HEK293 (cell line): ENCODE measurements around the gene CNTLN.

Source experiments
- CTCF ChIA-PET: fragments of 350-600 bp; formaldehyde crosslinking; extraction: SDS; loops from one replicate; lab custom pipeline; 2021; ENCODE audit warnings: antibody characterized with exemption; lab: Yijun Ruan, JAX
- POLR2A ChIA-PET: fragments of 300-600 bp; formaldehyde crosslinking; extraction: SDS; loops from one replicate; lab custom pipeline; 2020; ENCODE audit warnings: antibody characterized with exemption, inconsistent platforms; lab: Yijun Ruan, JAX
- H3K27ac ChIP-seq: fragments of 200-500 bp; sonication (Bioruptor generic); 2 replicates; pipeline ENCODE4 v1.5.1; 2014; ENCODE audit warnings: low read depth, low read length, control low read depth, inconsistent platforms; ENCODE audit errors: extremely low read depth
- H3K36me3 ChIP-seq, 2 experiments: fragments of 200-500 bp in 1 of 2; sonication (Bioruptor generic) in 1 of 2; 1 replicate in 1 of 2; 2 replicates in 1 of 2; pipeline ENCODE4 v1.5.1; 2014 to 2017; ENCODE audit warnings: inconsistent platforms in 2 of 2, low read length in 2 of 2; ENCODE audit not compliant: control insufficient read depth in 2 of 2, insufficient read depth in 1 of 2
- H3K4me1 ChIP-seq: fragments of 200-500 bp; sonication (Bioruptor generic); 2 replicates; pipeline ENCODE4 v1.5.1; 2014; ENCODE audit warnings: mild to moderate bottlenecking, low read length, inconsistent platforms; ENCODE audit not compliant: control insufficient read depth, insufficient read depth
- H3K4me3 ChIP-seq: 2 replicates; pipeline ENCODE4 v1.5.1; 2011; ENCODE audit warnings: low read depth, mild to moderate bottlenecking, control low read depth, low read length, moderate library complexity
- H3K9me3 ChIP-seq: fragments of 200-500 bp; sonication (Bioruptor generic); 2 replicates; pipeline ENCODE4 v1.5.1; 2014; ENCODE audit warnings: low read depth, low read length, inconsistent platforms; ENCODE audit not compliant: control insufficient read depth, insufficient read depth
- GFI1B ChIP-seq: fragments of 450-650 bp; formaldehyde crosslinking; IDR thresholded peaks from 2 replicates; pipeline ENCODE4 v1.5.1; 2016; ENCODE audit warnings: missing biosample characterization, missing genetic modification characterization
- KLF1 ChIP-seq: fragments of 450-650 bp; formaldehyde crosslinking; IDR thresholded peaks from 2 replicates; pipeline ENCODE4 v1.5.1; 2016; ENCODE audit warnings: missing biosample characterization, missing genetic modification characterization
- MEIS1 ChIP-seq: sonication (generic); formaldehyde crosslinking; IDR thresholded peaks from 2 replicates; pipeline ENCODE4 v1.8.1; 2022; ENCODE audit warnings: missing genetic modification reagents, mild to moderate bottlenecking, borderline replicate concordance
- PRDM2 ChIP-seq: fragments of 450-650 bp; formaldehyde crosslinking; IDR thresholded peaks from 2 replicates; pipeline ENCODE4 v1.5.1; 2016; ENCODE audit warnings: missing biosample characterization, missing genetic modification characterization, borderline replicate concordance
- SP7 ChIP-seq: fragments of 450-650 bp; formaldehyde crosslinking; IDR thresholded peaks from 2 replicates; pipeline ENCODE4 v1.5.1; 2016; ENCODE audit warnings: missing biosample characterization, missing genetic modification characterization
- ZFP37 ChIP-seq: fragments of 450-650 bp; formaldehyde crosslinking; IDR thresholded peaks from 2 replicates; pipeline ENCODE4 v1.5.1; 2016; ENCODE audit warnings: missing biosample characterization, missing genetic modification characterization
- ZNF16 ChIP-seq: fragments of 450-650 bp; formaldehyde crosslinking; IDR thresholded peaks from 2 replicates; pipeline ENCODE4 v1.5.1; 2016; ENCODE audit warnings: low read depth, missing biosample characterization, missing genetic modification characterization
- ZNF18 ChIP-seq: fragments of 450-650 bp; formaldehyde crosslinking; IDR thresholded peaks from 2 replicates; pipeline ENCODE4 v1.5.1; 2016; ENCODE audit warnings: missing biosample characterization, missing genetic modification characterization
- ZNF2 ChIP-seq: fragments of 450-650 bp; formaldehyde crosslinking; IDR thresholded peaks from 2 replicates; pipeline ENCODE4 v1.5.1; 2016; ENCODE audit warnings: missing biosample characterization, missing genetic modification characterization
- ZNF24 ChIP-seq: fragments of 450-650 bp; formaldehyde crosslinking; IDR thresholded peaks from 2 replicates; pipeline ENCODE4 v1.5.1; 2016; ENCODE audit warnings: missing biosample characterization, missing genetic modification characterization
- ZNF341 ChIP-seq: fragments of 450-650 bp; formaldehyde crosslinking; IDR thresholded peaks from 2 replicates; pipeline ENCODE4; 2016; ENCODE audit warnings: low read depth, missing biosample characterization, missing genetic modification characterization
- ZNF362 ChIP-seq: fragments of 450-650 bp; formaldehyde crosslinking; IDR thresholded peaks from 2 replicates; pipeline ENCODE4 v1.5.1; 2016; ENCODE audit warnings: missing biosample characterization, missing genetic modification characterization
- ZNF398 ChIP-seq: fragments of 450-650 bp; formaldehyde crosslinking; IDR thresholded peaks from 2 replicates; pipeline ENCODE4 v1.5.1; 2017; ENCODE audit warnings: missing biosample characterization, missing genetic modification characterization
- ZNF513 ChIP-seq: fragments of 450-650 bp; IDR thresholded peaks from 2 replicates; pipeline ENCODE4 v1.5.1; 2018; ENCODE audit warnings: missing biosample characterization, missing genetic modification characterization
- ZNF518A ChIP-seq: fragments of 450-650 bp; formaldehyde crosslinking; conservative IDR thresholded peaks from 2 replicates; pipeline ENCODE4 v1.5.1; 2016; ENCODE audit warnings: low read depth, missing biosample characterization, missing genetic modification characterization
- ZNF555 ChIP-seq: fragments of 450-650 bp; formaldehyde crosslinking; conservative IDR thresholded peaks from 2 replicates; pipeline ENCODE4 v1.5.1; 2017; ENCODE audit warnings: missing biosample characterization, mild to moderate bottlenecking, missing genetic modification characterization, inconsistent platforms
- ZNF585B ChIP-seq: fragments of 450-650 bp; formaldehyde crosslinking; IDR thresholded peaks from 2 replicates; pipeline ENCODE4 v1.5.1; 2016; ENCODE audit warnings: missing biosample characterization, missing genetic modification characterization
- ZNF624 ChIP-seq: fragments of 450-650 bp; formaldehyde crosslinking; IDR thresholded peaks from 2 replicates; pipeline ENCODE4 v1.5.1; 2017; ENCODE audit warnings: missing biosample characterization, missing genetic modification characterization
- ZNF626 ChIP-seq: fragments of 450-650 bp; sonication (Bioruptor Pico); formaldehyde crosslinking; IDR thresholded peaks from 2 replicates; pipeline ENCODE4 v1.5.1; 2018; ENCODE audit warnings: missing biosample characterization, missing genetic modification characterization, inconsistent platforms
- ZNF658 ChIP-seq: fragments of 450-650 bp; formaldehyde crosslinking; IDR thresholded peaks from 2 replicates; pipeline ENCODE4; 2016; ENCODE audit warnings: missing biosample characterization, missing genetic modification characterization

The CNTLN gene

GRCh38 chr9:17509151-17509550, 374.3 kb downstream of the CNTLN start (continued):
- TF ChIP-seq PRDM2 (tag by site-specific recombination) (no peak), ZNF555 (no peak), ZNF341 (no peak), ZNF398 (tag by site-specific recombination) (no peak), SP7 (tag by site-specific recombination) (no peak), ZNF626 (tag by site-specific recombination) (no peak), KLF1 (no peak), ZNF585B (tag by site-specific recombination) (no peak), ZNF658 (tag by site-specific recombination) (no peak), ZNF624 (tag by site-specific recombination) (no peak), MEIS1 (CRISPR knock-in tag) (no peak)

GRCh38 chr9:17509701-17510100, 374.9 kb downstream of the CNTLN start:
- H3K4me3 ChIP-seq = no peak overlapping the region
- POLR2A ChIA-PET = no interaction called here
- no peaks in the 10 kb centered on the region for H3K4me1 ChIP-seq
- CTCF ChIA-PET = no interaction called here
- no peak for TF ChIP-seq ZNF18 (tag by site-specific recombination)
- no peak for TF ChIP-seq ZFP37 (tag by site-specific recombination)
- TF ChIP-seq ZNF362 (tag by site-specific recombination) = no peak
- TF ChIP-seq ZNF16 (tag by site-specific recombination) = no peak
- no peak for TF ChIP-seq GFI1B (tag by site-specific recombination)
- no peak for TF ChIP-seq ZNF513 (tag by site-specific recombination)
- no peak for TF ChIP-seq ZNF518A (tag by site-specific recombination)
- no peak for TF ChIP-seq ZNF2 (tag by site-specific recombination)
- TF ChIP-seq ZNF24 (tag by site-specific recombination) = no peak
- H3K36me3 ChIP-seq = no peaks in the 10 kb centered on the region
- no peaks in the 10 kb centered on the region for H3K9me3 ChIP-seq
- H3K27ac ChIP-seq = no peak overlapping the region
